ENCODE data around the gene PYCR2.

PYCR2 gene

DNA sequence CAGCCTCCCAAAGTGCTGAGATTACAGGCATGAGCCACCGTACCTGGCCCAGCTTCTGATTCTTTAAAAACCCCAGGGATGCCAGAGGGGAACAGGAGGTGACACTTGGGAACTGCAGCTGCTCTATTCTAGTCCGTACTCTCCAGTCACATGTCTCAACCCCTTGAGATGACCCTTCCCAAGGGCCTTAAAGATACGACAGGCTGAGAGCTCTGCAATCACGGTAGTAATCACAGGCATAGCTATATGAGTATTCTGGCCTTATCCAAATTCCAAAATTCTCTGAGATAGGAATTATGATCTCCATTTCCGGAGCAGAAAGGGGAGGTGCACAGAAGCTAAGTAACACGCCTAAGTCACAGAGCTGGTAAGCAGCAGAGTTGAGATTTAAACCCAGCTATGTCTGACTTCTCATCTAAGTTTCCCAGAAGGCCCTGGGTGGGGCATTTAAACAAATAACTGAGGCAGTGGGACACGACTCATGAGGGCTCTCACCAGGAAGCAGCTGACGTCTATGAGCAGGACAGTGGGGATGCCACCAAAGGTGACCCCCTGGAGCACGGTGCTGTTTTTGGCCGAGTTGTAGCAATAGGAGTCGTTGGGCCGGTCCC, 47.0 kb downstream of the PYCR2 start:
- DNase-seq (ENCODE audit: low read depth, low spot score), result no peak

DNA sequence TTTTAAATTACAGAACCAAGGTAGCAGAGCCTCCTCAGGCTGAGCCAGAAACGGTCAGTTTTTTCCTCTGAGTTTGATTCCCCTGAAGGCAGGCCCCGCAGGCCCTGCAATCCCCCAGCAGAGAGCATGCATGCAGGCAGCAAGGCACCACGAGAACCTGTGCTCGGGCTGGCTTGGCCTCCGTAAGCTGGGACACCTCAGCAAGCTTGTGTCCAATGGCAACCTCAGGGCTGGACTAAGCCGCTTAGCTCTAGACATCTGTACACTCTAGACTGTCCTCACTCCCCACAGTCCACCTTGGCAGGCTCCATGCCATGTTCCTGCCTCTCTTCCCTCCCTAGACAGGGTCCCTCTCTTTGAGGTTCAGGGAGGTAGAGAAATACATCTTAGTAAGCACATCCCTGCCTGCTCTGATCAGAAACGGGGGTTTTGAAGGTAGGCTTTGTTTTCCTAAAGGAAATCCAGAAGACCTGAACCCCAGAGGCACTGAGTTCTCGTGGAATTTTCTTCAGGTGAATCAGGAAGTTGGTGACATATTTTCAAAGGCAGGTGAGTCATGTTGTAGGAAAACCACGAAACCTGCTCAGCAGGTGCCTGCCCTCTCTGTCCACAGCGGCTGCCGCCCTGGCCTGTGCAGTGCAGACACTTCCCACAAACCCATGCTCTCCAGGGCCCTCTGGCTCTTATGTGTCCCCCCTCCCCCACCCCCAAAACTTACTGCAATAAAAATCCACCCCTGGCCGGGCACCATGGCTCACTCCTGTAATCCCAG, 48.8 kb downstream of the PYCR2 start:
- DNase-seq (ENCODE audit: low read depth, low spot score), result no peak

DNA sequence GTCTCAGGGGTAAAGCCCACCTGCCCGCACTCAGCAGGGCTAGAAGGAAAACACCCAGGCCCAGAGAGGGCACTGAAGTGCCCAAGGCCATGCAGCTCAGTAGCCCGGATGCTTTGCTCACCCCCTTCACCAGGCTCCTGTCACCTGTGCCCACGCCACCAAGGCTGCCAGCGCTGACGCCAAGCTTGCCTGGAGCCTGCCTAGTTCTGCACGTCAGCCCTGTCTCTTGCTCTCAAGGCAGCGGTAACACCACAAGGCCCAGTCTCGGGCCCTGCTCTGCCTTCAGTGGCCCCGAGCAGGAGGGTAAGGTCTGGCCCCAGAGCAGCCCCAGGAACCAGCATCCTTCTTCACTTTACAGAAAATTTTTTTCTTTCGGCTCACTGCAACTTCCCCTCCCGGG, 49.6 kb downstream of the PYCR2 start:
- DNase-seq (ENCODE audit: low read depth, low spot score), result no peak

DNA sequence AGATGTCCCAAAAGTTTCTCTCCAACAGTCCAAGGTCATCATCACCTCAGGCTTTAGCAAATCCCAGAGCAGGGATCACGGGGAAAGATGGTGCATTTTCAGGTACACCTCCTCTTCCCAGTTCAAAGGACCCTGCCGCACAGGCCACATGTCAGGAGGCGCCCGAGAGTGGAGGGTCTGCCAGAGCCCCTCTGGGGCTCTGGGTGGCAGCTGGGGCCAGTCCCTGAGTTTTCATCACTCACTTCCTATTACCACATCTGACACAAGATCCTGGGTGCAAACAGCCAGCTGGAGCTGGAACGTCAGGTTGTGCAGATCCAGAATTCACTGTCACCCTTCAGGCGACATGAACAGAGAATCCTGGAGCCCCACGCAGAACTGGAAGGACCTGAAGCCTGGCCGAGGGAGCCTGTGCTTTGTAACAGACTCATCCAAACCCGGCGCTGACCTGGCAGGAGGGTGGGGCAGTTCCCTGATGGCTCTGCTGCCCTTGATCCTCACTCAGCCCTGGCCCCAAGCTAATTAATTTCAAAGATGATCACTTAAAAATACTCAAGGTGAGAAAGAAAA, 50.7 kb downstream of the PYCR2 start:
- DNase-seq (ENCODE audit: low read depth, low spot score), result no peak

DNA sequence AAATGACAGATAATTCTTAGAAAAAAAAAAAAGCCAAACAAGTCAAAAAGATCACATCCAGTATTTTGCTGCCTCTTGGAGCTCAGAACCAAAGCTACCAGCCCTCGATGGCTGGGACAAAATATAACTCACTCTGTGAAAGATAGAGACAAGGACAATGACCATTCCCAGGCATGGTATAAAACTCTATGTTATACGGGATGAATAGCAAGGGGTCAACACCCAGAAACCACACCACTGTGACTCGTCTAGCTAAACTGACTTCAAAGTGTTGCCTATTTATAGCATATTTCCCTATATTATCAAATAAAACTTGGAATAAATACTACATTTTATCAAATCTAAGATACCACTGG, 52.0 kb downstream of the PYCR2 start:
- DNase-seq (ENCODE audit: low read depth, low spot score), result no peak

DNA sequence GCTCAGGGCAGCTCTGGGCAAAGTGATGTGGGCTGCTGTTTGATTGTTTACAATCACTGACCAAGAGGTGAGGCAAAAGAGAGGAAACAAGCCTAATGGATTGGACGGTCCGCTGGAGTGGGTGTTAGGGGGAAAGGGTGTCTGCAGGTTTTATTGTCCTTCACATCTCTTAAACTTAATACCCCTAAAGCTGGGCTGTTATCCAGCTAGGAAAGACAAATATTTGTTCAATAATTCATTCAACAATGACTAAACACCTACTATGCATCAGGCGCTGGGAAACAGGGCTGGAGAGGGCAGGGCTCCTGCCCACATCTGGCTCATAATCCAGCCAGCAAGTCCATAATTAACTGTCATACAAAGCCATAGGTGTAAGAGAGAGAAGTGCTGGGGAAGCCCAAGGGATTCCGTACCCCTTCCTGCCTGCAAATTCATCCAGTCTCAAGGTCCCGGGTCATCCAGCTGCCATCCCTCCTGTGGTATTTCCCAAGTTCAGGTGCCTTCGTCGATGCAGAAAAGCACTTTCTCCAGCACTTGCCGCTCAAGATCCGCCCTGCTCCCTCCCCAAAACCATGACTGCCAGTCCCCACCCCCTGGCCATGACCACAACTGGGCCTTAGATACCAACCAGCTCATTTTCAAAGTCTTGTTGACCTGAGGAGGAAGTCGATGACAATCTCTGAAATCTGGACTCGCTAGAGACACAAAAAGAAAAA, 52.5 kb downstream of the PYCR2 start:
- no peak for DNase-seq (ENCODE audit: low read depth, low spot score)

DNA sequence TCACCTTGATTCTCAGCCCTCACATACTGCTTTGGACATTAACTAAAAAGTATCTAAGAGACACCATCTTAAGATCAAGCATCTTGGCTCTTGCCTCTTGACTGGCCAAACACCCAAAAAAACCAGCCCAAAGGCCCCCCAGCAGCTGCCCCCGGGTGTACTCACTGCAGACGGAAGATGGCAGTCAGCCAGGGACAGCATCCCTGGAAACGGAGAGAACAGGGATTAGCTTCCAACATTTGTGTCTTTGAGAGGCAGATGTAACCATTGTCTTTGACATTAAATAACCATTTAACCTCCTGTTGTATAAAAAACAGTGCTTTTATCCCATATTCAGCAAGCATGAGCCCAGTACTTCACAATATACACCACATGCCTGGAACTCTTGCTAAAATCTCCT, 53.1 kb downstream of the PYCR2 start:
- no peak for DNase-seq (ENCODE audit: low read depth, low spot score)

Data from brain pericyte (primary cell).